ENCODE measurements around the gene PLA1A. TPM values are rescaled to one million over a fixed set of nuclear protein-coding genes. Genes with fewer than 3 reads are reported as not detected.

Gene PLA1A
- total and polyA plus RNA-seq, 2 donors (not counting 1 experiment from before 2014, with no cell fraction given) = 0.27 to 0.28 TPM

DNA sequence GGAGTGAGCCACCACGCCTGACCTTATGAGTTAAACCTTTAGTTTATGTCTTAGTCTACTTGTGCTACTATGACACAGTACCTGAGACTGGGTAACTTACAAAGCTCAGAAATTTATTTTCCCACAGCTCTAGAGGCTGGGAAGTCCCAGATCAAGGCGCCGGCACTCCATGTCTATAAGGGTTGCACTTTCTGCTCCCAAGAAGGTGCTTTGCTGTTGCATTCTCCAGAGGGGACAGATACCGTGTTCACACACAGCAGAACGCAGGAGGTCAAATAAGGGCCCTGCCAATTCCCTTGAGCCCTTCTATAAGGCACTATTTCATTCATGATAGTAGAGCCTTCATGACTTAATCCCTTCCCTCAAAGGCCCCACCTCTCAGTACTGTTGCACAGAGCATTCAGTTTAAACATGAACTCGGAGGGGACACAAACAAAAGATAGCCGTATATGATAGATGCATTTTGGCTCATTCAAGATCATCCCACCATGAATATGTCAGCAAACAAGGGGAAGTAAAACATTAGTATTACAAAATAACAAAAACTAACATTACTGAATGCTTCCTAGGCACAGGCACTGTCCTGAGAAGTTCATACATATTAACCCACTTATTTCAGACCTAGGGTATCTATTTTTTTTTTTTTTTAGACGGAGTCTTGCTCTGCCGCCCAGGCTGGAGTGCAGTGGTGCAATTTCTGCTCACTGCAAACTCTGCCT is 26.5 kb downstream of the PLA1A start:
- peaks cover 26 to 28% of the 10 kb centered on the region in 2 donors for H3K4me1 ChIP-seq (ENCODE audit: control insufficient read depth in 2 of 2, insufficient read depth in 2 of 2, low read length in 2 of 2)
- H2AFZ ChIP-seq (ENCODE audit: insufficient read depth, low read depth, low read length, poor library complexity, severe bottlenecking) = no peak overlapping the region
- H3K9ac ChIP-seq (ENCODE audit: low read length) = no peak overlapping the region
- ChIA-PET CTCF (interaction anchor here (2.0 kb wide), 1 partner anchor 57 kb away, joined by 5 read pairs; no protein-coding TSS in a partner anchor), POLR2A (no interaction called here)
- ATAC-seq (ENCODE audit: low read depth) (no peak), DNase-seq (no peak)
- Mint-ChIP-seq H3K27me3 (no peaks in the 10 kb centered on the region), H3K4me3 (no peak overlapping the region), H3K9me3 (ENCODE audit: insufficient read depth) (no peaks in the 10 kb centered on the region), H3K27ac (no peak overlapping the region), H3K4me1 (peaks cover 36% of the 10 kb centered on the region)
- H3K4me2 ChIP-seq (replicated peaks; ENCODE audit: low read depth, low read length, poor library complexity, severe bottlenecking) = no peak overlapping the region
- no peaks in the 10 kb centered on the region for H3K79me2 ChIP-seq (ENCODE audit: control insufficient read depth, insufficient read depth, low read length)
- H3K4me3 ChIP-seq (ENCODE audit: control extremely low read depth in 1 of 5, extremely low read depth in 1 of 5, insufficient read depth in 1 of 5, low read depth in 2 of 5, low read length in 4 of 5) = no peak overlapping the region
- no peak overlapping the region for H3K27ac ChIP-seq (ENCODE audit: low read length in 2 of 2)
- H3K36me3 ChIP-seq (replicated peaks in 1 of 2; ENCODE audit: control extremely low read depth in 1 of 2, control insufficient read depth in 1 of 2, extremely low read depth in 1 of 2, insufficient read depth in 2 of 2, low read length in 1 of 2) = no peaks in the 10 kb centered on the region
- no peaks in the 10 kb centered on the region for H4K20me1 ChIP-seq (ENCODE audit: control insufficient read depth, insufficient read depth, low read length, poor library complexity, severe bottlenecking)
- no peaks in the 10 kb centered on the region for H3K9me3 ChIP-seq (ENCODE audit: control extremely low read depth in 1 of 3, control insufficient read depth in 2 of 3, insufficient read depth in 1 of 3, low read length in 2 of 3)
- H3K27me3 ChIP-seq (replicated peaks in 1 of 4; ENCODE audit: control extremely low read depth in 1 of 4, control insufficient read depth in 3 of 4, insufficient read depth in 4 of 4, low read length in 3 of 4) = no peaks in the 10 kb centered on the region
- no peak for TF ChIP-seq EZH2 (IDR thresholded peaks at IDR 0.05; ENCODE audit: borderline replicate concordance, insufficient read depth, low read depth, low read length, poor library complexity, severe bottlenecking)
- TF ChIP-seq, protein P1, sequence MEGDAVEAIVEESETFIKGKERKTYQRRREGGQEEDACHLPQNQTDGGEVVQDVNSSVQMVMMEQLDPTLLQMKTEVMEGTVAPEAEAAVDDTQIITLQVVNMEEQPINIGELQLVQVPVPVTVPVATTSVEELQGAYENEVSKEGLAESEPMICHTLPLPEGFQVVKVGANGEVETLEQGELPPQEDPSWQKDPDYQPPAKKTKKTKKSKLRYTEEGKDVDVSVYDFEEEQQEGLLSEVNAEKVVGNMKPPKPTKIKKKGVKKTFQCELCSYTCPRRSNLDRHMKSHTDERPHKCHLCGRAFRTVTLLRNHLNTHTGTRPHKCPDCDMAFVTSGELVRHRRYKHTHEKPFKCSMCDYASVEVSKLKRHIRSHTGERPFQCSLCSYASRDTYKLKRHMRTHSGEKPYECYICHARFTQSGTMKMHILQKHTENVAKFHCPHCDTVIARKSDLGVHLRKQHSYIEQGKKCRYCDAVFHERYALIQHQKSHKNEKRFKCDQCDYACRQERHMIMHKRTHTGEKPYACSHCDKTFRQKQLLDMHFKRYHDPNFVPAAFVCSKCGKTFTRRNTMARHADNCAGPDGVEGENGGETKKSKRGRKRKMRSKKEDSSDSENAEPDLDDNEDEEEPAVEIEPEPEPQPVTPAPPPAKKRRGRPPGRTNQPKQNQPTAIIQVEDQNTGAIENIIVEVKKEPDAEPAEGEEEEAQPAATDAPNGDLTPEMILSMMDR (IDR thresholded peaks at IDR 0.05) = no peak
- whole genome bisulfite sequencing (ENCODE audit: insufficient coverage) = 86% methylated on average over 5 of the region's 9 CpGs
- intact Hi-C loops (cut with micrococcal nuclease) = no loop called here

DNA sequence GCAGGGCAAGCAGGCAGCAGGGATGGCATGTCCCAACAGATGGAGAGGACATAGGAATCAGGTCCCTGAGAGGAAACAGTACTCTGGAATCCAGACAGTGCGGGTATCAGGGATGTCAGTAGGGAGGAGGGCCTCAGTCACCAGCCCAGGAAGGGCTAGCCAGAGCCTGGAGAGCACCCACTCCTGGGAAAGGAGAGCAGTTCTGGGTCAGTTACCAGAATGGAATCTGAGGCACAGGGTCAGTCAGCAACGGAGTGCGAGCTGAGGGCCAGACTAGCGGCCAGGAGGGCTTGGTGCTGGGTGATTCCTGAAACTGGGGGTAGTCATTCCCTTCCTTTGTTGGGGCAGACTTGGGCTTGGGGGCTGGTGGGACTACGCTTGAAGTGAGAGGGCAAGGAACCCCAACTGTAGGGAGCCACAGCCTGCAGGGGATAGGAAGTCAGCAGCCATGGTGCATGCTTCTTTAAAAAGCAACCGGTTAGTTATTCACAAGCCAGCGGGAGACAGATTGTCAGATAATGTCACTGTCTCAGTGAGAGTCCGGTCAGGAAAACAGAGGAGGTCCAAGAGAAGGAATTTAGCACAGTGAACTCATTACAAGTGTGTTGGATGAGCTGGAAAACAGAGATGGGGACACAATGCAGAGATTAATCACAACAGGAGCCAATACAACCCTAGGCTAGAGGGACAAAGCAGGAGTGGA is 27.9 kb downstream of the PLA1A start:
- ATAC-seq (ENCODE audit: low read depth) (no peak), DNase-seq (no peak)
- Histone ChIP-seq H4K20me1 (ENCODE audit: control insufficient read depth, insufficient read depth, low read length, poor library complexity, severe bottlenecking) (no peaks in the 10 kb centered on the region), H3K4me2 (replicated peaks; ENCODE audit: low read depth, low read length, poor library complexity, severe bottlenecking) (no peak overlapping the region), H3K9me3 (ENCODE audit: control extremely low read depth in 1 of 3, control insufficient read depth in 2 of 3, insufficient read depth in 1 of 3, low read length in 2 of 3) (no peaks in the 10 kb centered on the region), H2AFZ (ENCODE audit: insufficient read depth, low read depth, low read length, poor library complexity, severe bottlenecking) (no peak overlapping the region), H3K4me3 (ENCODE audit: control extremely low read depth in 1 of 5, extremely low read depth in 1 of 5, insufficient read depth in 1 of 5, low read depth in 2 of 5, low read length in 4 of 5) (no peak overlapping the region), H3K36me3 (replicated peaks in 1 of 2; ENCODE audit: control extremely low read depth in 1 of 2, control insufficient read depth in 1 of 2, extremely low read depth in 1 of 2, insufficient read depth in 2 of 2, low read length in 1 of 2) (no peaks in the 10 kb centered on the region), H3K27ac (ENCODE audit: low read length in 2 of 2) (no peak overlapping the region), H3K9ac (ENCODE audit: low read length) (no peak overlapping the region), H3K79me2 (ENCODE audit: control insufficient read depth, insufficient read depth, low read length) (no peaks in the 10 kb centered on the region), H3K27me3 (replicated peaks in 1 of 4; ENCODE audit: control extremely low read depth in 1 of 4, control insufficient read depth in 3 of 4, insufficient read depth in 4 of 4, low read length in 3 of 4) (no peaks in the 10 kb centered on the region), H3K4me1 (ENCODE audit: control insufficient read depth in 2 of 2, insufficient read depth in 2 of 2, low read length in 2 of 2) (peaks cover 29 to 30% of the 10 kb centered on the region in 2 donors)
- ChIA-PET CTCF (no interaction called here), POLR2A (no interaction called here)
- no peak for TF ChIP-seq EZH2 (IDR thresholded peaks at IDR 0.05; ENCODE audit: borderline replicate concordance, insufficient read depth, low read depth, low read length, poor library complexity, severe bottlenecking)
- TF ChIP-seq, protein P1 (IDR thresholded peaks at IDR 0.05) = no peak
- Mint-ChIP-seq H3K9me3 (ENCODE audit: insufficient read depth) (no peaks in the 10 kb centered on the region), H3K4me1 (peaks cover 43% of the 10 kb centered on the region), H3K27ac (no peak overlapping the region), H3K27me3 (no peaks in the 10 kb centered on the region), H3K4me3 (no peak overlapping the region)
- 96% methylated on average over 8 of the region's 8 CpGs for WGBS (ENCODE audit: insufficient coverage)
- intact Hi-C loops (cut with micrococcal nuclease) = loop anchor here (5.0 kb wide), 1 partner anchor 38 kb away; no protein-coding TSS in a partner anchor
